HG03469 (cell line): Measurements from ENCODE around the gene FMO4.
"Not testable (repeated sequence)": the region's sequence is repeated elsewhere in the genome, so short reads cannot be mapped to it uniquely, and the experiment has no call there.

ENCODE experiments used
- ATAC-seq: cut with Tn5 transposase; IDR thresholded peaks from one replicate; pipeline ENCODE4 v1.9.1; 2021; ENCODE audit warnings: mild to moderate bottlenecking, moderate library complexity, moderate number of reproducible peaks; ENCODE audit not compliant: unreplicated experiment

FMO4 gene

GRCh38 chr1:171381866-171382210 is 67.9 kb downstream of the FMO4 start:
- ATAC-seq, result no peak

DNA sequence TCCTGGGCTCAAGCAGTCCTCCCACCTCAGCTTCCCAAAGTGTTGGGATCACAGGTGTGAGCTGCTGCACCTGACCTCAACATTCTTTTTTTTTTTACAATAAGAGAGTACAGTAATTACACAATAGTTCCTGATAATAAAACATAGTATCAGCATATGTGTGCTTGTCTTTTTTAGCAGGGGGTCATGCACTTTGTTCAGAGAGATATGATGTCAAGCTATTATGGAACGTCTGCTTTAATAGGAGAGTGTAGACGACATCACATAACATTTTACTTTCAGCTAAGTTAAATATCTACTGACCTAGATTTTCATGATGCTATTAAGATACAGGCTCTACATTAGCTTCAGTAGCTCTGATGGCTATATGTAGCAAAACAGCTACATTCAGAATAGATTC is 70.5 kb downstream of the FMO4 start:
- ATAC-seq, result no peak

DNA sequence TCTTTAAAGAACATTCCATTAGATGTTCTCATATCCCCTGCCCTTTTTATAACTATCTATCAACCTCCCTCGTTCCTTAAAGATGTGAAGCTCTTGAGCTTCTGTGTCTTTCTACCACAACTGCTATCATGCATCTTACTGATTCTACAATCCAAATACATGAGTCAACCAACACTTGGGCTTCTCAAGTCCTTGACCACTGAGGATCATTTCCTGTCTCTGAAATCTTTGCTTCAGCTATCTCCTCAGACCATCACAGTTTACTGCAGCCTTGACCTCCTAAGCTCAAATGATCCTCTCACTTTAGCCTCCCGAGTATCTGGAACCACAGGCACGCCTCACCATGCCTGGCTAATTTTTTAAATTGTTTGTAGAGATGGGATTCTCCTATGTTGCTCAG is 75.2 kb downstream of the FMO4 start:
- ATAC-seq, result no peak

DNA sequence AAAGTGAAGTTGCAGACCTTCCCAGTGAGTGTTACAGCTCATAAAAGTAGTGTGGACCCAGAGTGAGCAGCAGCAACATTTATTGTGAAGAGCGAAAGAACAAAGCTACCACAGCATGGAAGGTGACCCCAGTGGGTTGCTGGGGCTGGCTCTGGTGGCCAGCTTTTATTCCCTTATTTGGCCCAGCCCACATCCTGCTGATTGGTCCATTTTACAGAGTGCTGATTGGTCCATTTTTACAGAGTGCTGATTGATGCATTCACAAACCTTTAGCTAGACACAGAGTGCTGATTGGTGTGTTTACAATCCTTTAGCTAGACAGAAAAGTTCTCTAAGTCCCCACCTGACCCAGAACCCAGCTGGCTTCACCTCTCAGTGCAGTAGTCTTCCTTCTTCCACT is 76.8 kb downstream of the FMO4 start:
- not testable (repeated sequence) for ATAC-seq
